Esophagus squamous epithelium (tissue), 5 donors: ENCODE measurements around the gene FKTN. TPM values are rescaled to one million over a fixed set of nuclear protein-coding genes. Genes with fewer than 3 reads are reported as not detected.
"Not testable (repeated sequence)": the region's sequence is repeated elsewhere in the genome, so short reads cannot be mapped to it uniquely, and the experiment has no call there.

Source experiments
- DNase-seq: peaks from one replicate; lab custom pipeline; 2025; lab: John Stamatoyannopoulos, UW
- H3K27ac ChIP-seq, 4 donors: fragments of 200-600 bp; sonication (generic); one replicate each; pipeline ENCODE4 v1.5.1; 2016 to 2019; ENCODE audit warnings: mild to moderate bottlenecking in 1 of 4
- H3K27me3 ChIP-seq, 4 donors: fragments of 200-600 bp; sonication (generic); 1 replicate in 3 of 4; 2 replicates in 1 of 4; pipeline versions ENCODE4 v1.5.1 to v1.6.0; 2017 to 2021; ENCODE audit warnings: antibody characterized with exemption in 1 of 4
- H3K36me3 ChIP-seq, 3 donors: fragments of 200-600 bp; sonication (generic); one replicate each; pipeline ENCODE4 v1.5.1; 2016 to 2019
- H3K4me1 ChIP-seq, 3 donors: fragments of 200-600 bp; sonication (generic); one replicate each; pipeline ENCODE4 v1.5.1; 2017 to 2019
- H3K4me3 ChIP-seq, 4 donors: fragments of 200-600 bp; sonication (generic); 1 replicate in 3 of 4; 2 replicates in 1 of 4; pipeline ENCODE4 v1.5.1; 2016 to 2019; ENCODE audit warnings: mild to moderate bottlenecking in 2 of 4, moderate library complexity in 1 of 4
- H3K9me3 ChIP-seq, 3 donors: fragments of 200-600 bp; sonication (generic); one replicate each; pipeline ENCODE4 v1.5.1; 2016 to 2019
- CTCF ChIP-seq, 6 experiments: fragments of 450-650 bp in 4 of 6; fragments of 200-600 bp in 2 of 6; sonication (generic) in 2 of 6; IDR thresholded peaks; one replicate each; pipeline ENCODE4 v1.5.1; 2016 to 2019; ENCODE audit warnings: antibody characterized with exemption in 6 of 6, mild to moderate bottlenecking in 4 of 6, moderate library complexity in 4 of 6
- POLR2A ChIP-seq, 4 donors: fragments of 450-650 bp; IDR thresholded peaks; one replicate each; pipeline ENCODE4 v1.6.1; 2017; ENCODE audit warnings: antibody characterized with exemption in 4 of 4, mild to moderate bottlenecking in 4 of 4, moderate library complexity in 3 of 4
- WGBS, 2 donors: methylation state at CpG; one replicate each; pipeline ENCODE4 v1.1.5; 2018; 5-methylcytosine and 5-hydroxymethylcytosine counted together
- intact Hi-C: fragments of 100-400 bp; cut with DNase I; formaldehyde crosslinking; loops from one replicate; pipeline ENCODE4 v1.15.0; 2022
- total RNA-seq, 4 donors: library from RNA; depleted of rRNA; stranded (reverse); fragments of >200 nt; gene quantifications; one replicate each; pipeline ENCODE4 v1.1.0, GENCODE V29; 2016
- donor health status: DM: yes; HTN: yes; CAD: no.

The FKTN gene
- total RNA-seq, 4 donors from 2014 or later = 5.9 to 10.9 (median 7.2) TPM

- H3K4me3 ChIP-seq = no peak overlapping the region
- TF ChIP-seq CTCF (IDR thresholded peaks at IDR 0.05) (no peak), POLR2A (IDR thresholded peaks at IDR 0.05) (no peak)
- DNase-seq = no peak
- peaks cover 0 to 13% (median 6%) of the 10 kb centered on the region in 3 donors for H3K4me1 ChIP-seq
- intact Hi-C loops = no loop called here
- H3K36me3 ChIP-seq = no peaks in the 10 kb centered on the region
- no peaks in the 10 kb centered on the region for H3K27me3 ChIP-seq
- H3K27ac ChIP-seq = no peak overlapping the region
- H3K9me3 ChIP-seq = no peaks in the 10 kb centered on the region
- 82 to 85% methylated on average over 10 of the region's 10 CpGs for WGBS, 2 donors
Measured at GRCh38 chr9:105554042-105554441, 3.9 kb upstream of the FKTN start.

GRCh38 chr9:105572455-105572854 is 14.5 kb downstream of the FKTN start:
- Histone ChIP-seq H3K27me3 (no peaks in the 10 kb centered on the region), H3K9me3 (peaks cover 0 to 11% (median 7%) of the 10 kb centered on the region in 3 donors), H3K4me1 (no peaks in the 10 kb centered on the region), H3K36me3 (peaks cover 0 to 33% (median 0%) of the 10 kb centered on the region in 3 donors), H3K27ac (no peak overlapping the region), H3K4me3 (no peak overlapping the region)
- intact Hi-C loops = no loop called here
- TF ChIP-seq CTCF (IDR thresholded peaks at IDR 0.05) (no peak), POLR2A (IDR thresholded peaks at IDR 0.05) (no peak)
- no peak for DNase-seq

GRCh38 chr9:105579952-105580351 is 22.0 kb downstream of the FKTN start:
- H3K27me3 ChIP-seq, H3K4me3 ChIP-seq, DNase-seq, H3K9me3 ChIP-seq, H3K4me1 ChIP-seq, H3K27ac ChIP-seq, intact Hi-C loops: not testable (repeated sequence)
- peaks cover 0 to 20% (median 0%) of the 10 kb centered on the region in 3 donors for H3K36me3 ChIP-seq
- 96 to 98% methylated on average over 6 of the region's 6 CpGs for WGBS, 2 donors

- H3K9me3 ChIP-seq, H3K27me3 ChIP-seq, DNase-seq, H3K27ac ChIP-seq, H3K4me3 ChIP-seq, H3K4me1 ChIP-seq, intact Hi-C loops, H3K36me3 ChIP-seq: not testable (repeated sequence)
- WGBS, 2 donors = 95% methylated on average over 5 of the region's 16 CpGs; no CpG with 5 or more reads in 1 of the 2 donors
Measured at GRCh38 chr9:105581550-105581949, 23.6 kb downstream of the FKTN start.

GRCh38 chr9:105593145-105593544 is 35.2 kb downstream of the FKTN start:
- TF ChIP-seq CTCF (IDR thresholded peaks at IDR 0.05) (no peak), POLR2A (IDR thresholded peaks at IDR 0.05) (no peak)
- WGBS, 2 donors = 66 to 96% methylated on average over 3 of the region's 3 CpGs
- H3K9me3 ChIP-seq = peaks cover 0 to 14% (median 0%) of the 10 kb centered on the region in 3 donors
- no peak overlapping the region for H3K4me3 ChIP-seq
- no peaks in the 10 kb centered on the region for H3K4me1 ChIP-seq
- H3K36me3 ChIP-seq = peaks cover 0 to 65% (median 0%) of the 10 kb centered on the region in 3 donors
- intact Hi-C loops = no loop called here
- DNase-seq = no peak
- no peak overlapping the region for H3K27ac ChIP-seq
- H3K27me3 ChIP-seq = no peaks in the 10 kb centered on the region

GRCh38 chr9:105608721-105609598 is 51.0 kb downstream of the FKTN start:
- intact Hi-C loops = no loop called here
- WGBS, 2 donors = 58 to 63% methylated on average over 6 of the region's 6 CpGs
- TF ChIP-seq POLR2A (IDR thresholded peaks at IDR 0.05) = no peak
- peak in 5 of 6 experiments; percentile 30 to 61 (median 46) for TF ChIP-seq CTCF (IDR thresholded peaks at IDR 0.05)
- Histone ChIP-seq H3K27ac (no peak overlapping the region), H3K4me1 (no peaks in the 10 kb centered on the region), H3K4me3 (no peak overlapping the region), H3K27me3 (no peaks in the 10 kb centered on the region), H3K9me3 (no peaks in the 10 kb centered on the region), H3K36me3 (peaks cover 0 to 29% (median 0%) of the 10 kb centered on the region in 3 donors)
- DNase-seq = no peak
